NCI-H510A treated with DMSO at 0.1 percent for 48 hours (cell line): ENCODE measurements around the gene TM9SF4.
"Not testable (repeated sequence)": the region's sequence is repeated elsewhere in the genome, so short reads cannot be mapped to it uniquely, and the experiment has no call there.

Source experiments
- DNase-seq: peaks from one replicate; lab custom pipeline; 2025; lab: John Stamatoyannopoulos, UW

TM9SF4 gene

GRCh38 chr20:32158351-32158750, 48.8 kb downstream of the TM9SF4 start:
- DNase-seq = no peak

DNA sequence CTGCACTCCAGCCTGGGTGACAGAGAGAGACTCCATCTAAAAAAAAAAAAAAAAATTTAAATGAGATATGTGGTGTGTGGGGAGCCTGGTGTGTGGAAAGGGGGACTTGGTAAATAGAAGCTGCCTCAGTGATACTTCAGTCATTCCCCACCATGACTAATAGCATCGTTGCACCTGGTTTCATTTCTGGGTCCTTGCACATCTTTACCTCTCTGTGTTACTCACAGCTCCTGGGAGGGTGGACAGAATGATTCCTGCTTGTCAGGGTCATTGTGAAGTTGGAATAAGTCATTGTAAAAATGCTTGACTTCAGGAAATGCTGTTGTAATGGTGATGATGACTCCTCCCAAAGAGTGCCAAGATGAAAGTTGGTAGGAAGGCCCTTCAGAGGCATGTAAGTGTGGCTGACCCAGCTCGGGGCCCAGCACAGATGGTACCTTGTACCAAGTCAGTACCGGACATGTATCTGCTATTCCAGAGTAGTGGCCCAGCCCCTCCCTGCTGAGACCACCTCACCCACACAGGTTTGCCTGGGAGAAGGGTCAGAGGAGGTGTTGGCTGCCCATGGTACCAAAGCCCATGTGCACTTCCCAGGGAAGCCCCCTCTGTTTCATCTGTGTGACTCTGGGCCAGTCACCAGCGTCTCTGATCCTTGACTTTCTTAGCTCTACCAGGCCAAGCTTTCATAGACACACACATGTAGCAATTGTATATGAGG, 49.6 kb downstream of the TM9SF4 start:
- DNase-seq = no peak

DNA sequence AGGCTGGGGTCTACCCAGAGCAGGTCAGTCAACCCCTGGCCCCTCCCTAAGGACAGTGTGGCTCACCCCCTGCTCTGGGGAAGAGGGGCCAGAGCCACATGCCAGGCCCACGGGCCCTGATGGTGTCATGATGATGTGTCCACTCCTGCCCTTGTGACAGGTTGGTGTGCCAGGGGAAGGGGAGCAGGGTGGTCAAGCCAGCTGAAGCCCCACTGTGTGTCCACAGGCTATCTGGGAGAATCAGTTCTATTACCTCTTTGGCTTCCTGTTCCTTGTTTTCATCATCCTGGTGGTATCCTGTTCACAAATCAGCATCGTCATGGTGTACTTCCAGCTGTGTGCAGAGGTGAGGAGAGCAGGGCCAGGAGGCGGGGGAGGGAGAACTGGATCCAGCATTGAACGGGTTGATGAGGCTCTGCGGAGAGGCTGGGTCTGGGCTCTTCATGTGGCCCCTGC, 50.3 kb downstream of the TM9SF4 start:
- DNase-seq = no peak

- DNase-seq = no peak
Observed at GRCh38 chr20:32160341-32160740, 50.8 kb downstream of the TM9SF4 start.

- no peak for DNase-seq
Observed at GRCh38 chr20:32162351-32162750, 52.8 kb downstream of the TM9SF4 start.

DNA sequence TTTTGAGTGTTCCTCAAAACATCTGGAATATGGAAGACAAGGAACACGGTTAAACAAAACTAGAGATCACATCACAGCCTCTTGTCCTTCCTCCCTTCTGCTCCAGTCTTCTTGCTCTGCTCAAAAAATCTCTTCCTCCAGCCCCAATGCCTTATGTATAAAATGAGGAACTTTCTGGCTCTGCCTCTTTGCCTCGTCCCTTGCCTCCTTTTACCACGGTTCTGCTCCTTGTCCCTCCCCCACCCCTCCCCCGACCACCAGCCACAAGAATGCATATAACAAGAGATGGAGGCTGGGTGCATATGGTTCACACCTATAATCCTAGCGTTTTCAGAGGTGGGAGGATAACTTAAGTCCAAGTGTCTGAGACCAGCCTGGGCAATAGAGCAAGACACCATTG, 54.4 kb downstream of the TM9SF4 start:
- DNase-seq = no peak

- no peak for DNase-seq
Observed at GRCh38 chr20:32164984-32165735, 55.6 kb downstream of the TM9SF4 start.

DNA sequence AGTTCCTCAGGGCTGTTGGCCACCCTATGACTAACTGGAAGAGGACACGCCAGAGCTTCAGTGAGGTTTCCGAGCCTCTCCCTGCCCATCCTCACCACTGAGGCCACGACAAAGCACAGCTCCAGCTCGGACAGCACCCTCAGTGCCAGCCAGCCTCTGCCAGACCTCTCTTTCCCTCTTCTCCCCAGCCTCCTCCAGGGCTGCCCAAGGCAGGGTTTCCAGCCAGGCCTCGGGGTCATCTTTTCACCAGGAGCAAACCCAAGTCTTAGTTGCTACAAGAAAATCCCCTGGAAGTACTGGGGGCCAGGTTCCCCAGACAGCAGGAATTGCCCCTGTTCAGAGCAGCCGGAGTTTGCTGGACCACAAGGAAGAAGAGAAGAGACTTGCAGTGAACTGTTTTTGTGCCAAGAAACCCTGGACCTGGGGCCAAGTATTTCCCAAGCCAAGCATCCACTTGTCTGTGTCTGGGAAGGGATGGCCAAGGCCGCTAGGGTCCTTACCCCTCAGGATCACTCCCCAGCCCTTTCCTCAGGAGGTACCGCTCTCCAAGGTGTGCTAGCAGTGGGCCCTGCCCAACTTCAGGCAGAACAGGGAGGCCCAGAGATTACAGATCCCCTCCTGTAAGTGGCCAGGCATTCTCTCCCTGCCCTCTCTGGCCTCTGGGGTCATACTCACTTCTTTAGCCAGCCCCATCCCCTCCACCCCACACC, 56.5 kb downstream of the TM9SF4 start:
- no peak for DNase-seq

GRCh38 chr20:32167552-32167951, 58.0 kb downstream of the TM9SF4 start:
- no peak for DNase-seq

- DNase-seq = peak; percentile 60
Observed at GRCh38 chr20:32168184-32168910, 58.8 kb downstream of the TM9SF4 start.

DNA sequence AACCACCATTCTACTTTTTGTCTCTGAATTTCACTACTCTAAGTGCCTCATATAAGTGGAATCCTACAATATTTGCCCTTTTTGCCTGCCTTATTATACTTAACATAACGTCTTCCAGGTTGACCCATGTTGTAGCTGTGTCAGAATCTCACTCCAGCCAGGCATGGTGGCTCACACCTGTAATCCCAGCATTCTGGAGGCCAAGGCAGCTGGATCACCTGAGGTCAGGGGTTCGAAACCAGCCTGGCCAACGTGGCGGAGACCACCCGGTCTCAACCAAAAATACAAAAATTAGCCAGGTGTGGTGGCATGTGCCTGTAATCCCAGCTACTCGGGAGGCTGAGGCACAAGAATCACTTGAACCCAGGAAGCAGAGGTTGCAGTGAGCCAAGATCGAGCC, 68.2 kb downstream of the TM9SF4 start:
- DNase-seq = not testable (repeated sequence)

DNA sequence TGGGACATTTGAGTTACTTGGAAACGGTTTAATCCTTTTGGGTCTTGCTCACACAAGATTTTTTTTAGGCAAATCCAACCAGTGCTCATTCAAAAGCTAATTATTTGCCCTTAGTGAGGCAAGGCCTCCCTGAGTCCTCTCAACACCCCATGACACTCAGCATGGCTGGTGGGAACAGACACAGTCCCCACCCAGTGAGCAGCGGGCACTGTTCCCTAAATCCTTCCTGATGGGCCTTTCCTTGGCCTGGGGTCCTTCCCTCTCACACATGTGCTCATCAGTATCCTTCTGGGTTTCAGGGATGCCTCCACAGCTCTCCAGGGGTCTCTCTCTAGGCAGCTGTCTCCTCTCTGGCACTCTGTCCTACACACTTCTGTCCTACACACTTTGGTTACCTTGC, 70.0 kb downstream of the TM9SF4 start:
- DNase-seq = no peak

- no peak for DNase-seq
Observed at GRCh38 chr20:32179934-32180333, 70.4 kb downstream of the TM9SF4 start.

DNA sequence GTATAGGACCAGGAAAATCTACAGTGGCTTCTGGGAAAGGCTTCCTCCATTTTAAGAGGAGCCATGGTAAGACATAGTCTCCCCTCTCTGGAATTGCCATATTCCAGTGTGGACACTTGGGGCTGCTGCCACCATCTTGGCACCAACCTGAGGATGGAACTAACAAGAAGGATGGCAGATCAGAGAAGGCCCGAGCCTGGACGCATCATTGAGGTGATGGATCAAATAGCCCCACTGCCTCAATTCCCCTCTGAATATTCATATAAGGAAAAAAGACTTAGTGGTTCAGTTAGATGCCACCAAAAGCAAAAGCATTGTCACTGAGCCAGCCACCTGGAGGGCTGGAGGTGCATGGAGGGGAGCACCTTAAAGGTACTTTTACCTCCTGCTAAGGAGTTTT, 72.1 kb downstream of the TM9SF4 start:
- DNase-seq = no peak

- no peak for DNase-seq
Observed at GRCh38 chr20:32183947-32184635, 74.6 kb downstream of the TM9SF4 start.

- no peak for DNase-seq
Observed at GRCh38 chr20:32184961-32185603, 75.6 kb downstream of the TM9SF4 start.

- no peak for DNase-seq
Observed at GRCh38 chr20:32186506-32186905, 77.0 kb downstream of the TM9SF4 start.

DNA sequence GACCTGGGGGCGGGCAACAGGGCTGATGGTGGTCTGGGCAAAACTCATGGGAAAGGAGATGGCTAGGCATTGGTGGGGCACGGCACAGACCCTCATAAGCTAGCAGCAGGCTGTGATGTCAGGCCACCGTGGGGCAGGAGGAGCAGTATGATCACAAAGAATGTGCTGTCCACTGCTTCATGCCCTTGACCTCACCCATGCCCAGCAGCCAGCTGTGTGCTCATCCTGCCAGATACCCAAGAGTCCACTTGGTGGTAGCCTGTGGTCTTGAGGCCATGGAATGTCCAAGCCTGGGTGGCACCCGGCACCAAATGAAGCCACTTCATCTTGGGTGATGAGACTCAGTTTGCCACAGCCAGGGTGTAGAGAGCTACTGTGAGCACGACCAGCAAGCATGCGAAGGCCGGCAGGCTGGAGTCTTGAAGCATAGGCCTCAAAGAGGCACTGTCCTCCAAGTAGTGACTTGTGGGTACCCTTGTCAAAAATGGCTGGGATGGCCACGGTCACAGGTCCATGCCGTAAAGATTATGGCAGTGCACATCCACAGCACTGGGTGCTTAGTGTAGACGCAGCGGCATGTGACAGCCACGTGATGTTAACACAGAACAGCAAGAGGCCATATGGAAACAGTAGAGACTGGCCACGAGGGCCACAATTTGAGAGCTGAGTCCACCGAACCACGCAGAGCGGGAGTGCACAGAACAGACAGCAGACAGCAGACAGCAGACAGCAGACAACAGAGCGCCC, 79.0 kb downstream of the TM9SF4 start:
- no peak for DNase-seq

- no peak for DNase-seq
Observed at GRCh38 chr20:32189123-32189410, 79.6 kb downstream of the TM9SF4 start.
